Panc1 (cell line): ENCODE results near the gene IL20RB. TPM values are rescaled to one million over a fixed set of nuclear protein-coding genes. Genes with fewer than 3 reads are reported as not detected.

Experiments
- ATAC-seq: fragments of 200-7000 bp; cut with Tn5 transposase; 2 replicates; pipeline ENCODE4 v1.9.1; 2020; ENCODE audit warnings: mild to moderate bottlenecking, moderate library complexity
- BruUV-seq: library from RNA; stranded (reverse); fragments of 400-500 nt; replicated peaks from 2 replicates; lab custom pipeline; 2021; lab: Mats Ljungman, UMichigan
- CTCF ChIA-PET: fragments of 300-600 bp; sonication (Branson Sonifier 250); formaldehyde crosslinking; loops from one replicate; lab custom pipeline; 2022; ENCODE audit warnings: antibody characterized with exemption; lab: Charles Lee
- POLR2A ChIA-PET: fragments of 300-600 bp; sonication (Branson Sonifier 250); formaldehyde crosslinking; loops from one replicate; lab custom pipeline; 2022; ENCODE audit warnings: antibody characterized with exemption; lab: Charles Lee
- DNase-seq: peaks from one replicate; pipeline ENCODE4 v3.0.0-alpha.2; 2010; ENCODE audit warnings: low read depth, low spot score
- H3K27ac ChIP-seq: 2 replicates; pipeline ENCODE4 v1.5.1; 2011; ENCODE audit warnings: mild to moderate bottlenecking, low read length, inconsistent platforms
- H3K27me3 ChIP-seq: fragments of 200-500 bp; sonication (Bioruptor generic); 2 replicates; pipeline ENCODE4 v1.6.0; 2014; ENCODE audit warnings: low read length, inconsistent platforms; ENCODE audit not compliant: control insufficient read depth, insufficient read depth
- H3K36me3 ChIP-seq: fragments of 200-500 bp; sonication (Bioruptor generic); 2 replicates; pipeline ENCODE4 v1.5.1; 2014; ENCODE audit warnings: inconsistent platforms, mild to moderate bottlenecking, low read length, moderate library complexity; ENCODE audit not compliant: control insufficient read depth, insufficient read depth
- H3K4me1 ChIP-seq: 2 replicates; pipeline ENCODE4 v1.5.1; 2011; ENCODE audit warnings: inconsistent platforms, mild to moderate bottlenecking, low read length, moderate library complexity; ENCODE audit not compliant: control insufficient read depth, insufficient read depth
- H3K4me3 ChIP-seq, 2 experiments: 2 replicates each; pipeline ENCODE4 v1.5.1; 2011 to 2012; ENCODE audit warnings: low read depth in 2 of 2, low read length in 2 of 2, mild to moderate bottlenecking in 2 of 2, inconsistent platforms in 1 of 2, moderate library complexity in 1 of 2
- H3K9me3 ChIP-seq: fragments of 200-500 bp; sonication (Bioruptor generic); 2 replicates; pipeline ENCODE4 v1.5.1; 2014; ENCODE audit warnings: low read depth, mild to moderate bottlenecking, inconsistent platforms, low read length, moderate library complexity; ENCODE audit not compliant: control insufficient read depth, insufficient read depth
- CTCF ChIP-seq: fragments of 450-650 bp; IDR thresholded peaks from 2 replicates; pipeline ENCODE4 v1.5.1; 2017; ENCODE audit warnings: mild to moderate bottlenecking
- REST ChIP-seq, 2 experiments: IDR thresholded peaks; 2 replicates each; pipeline ENCODE4 v1.6.1; 2011 to 2012; ENCODE audit warnings: low read depth in 2 of 2, control low read depth in 1 of 2, low read length in 1 of 2, mild to moderate bottlenecking in 1 of 2, moderate library complexity in 1 of 2; ENCODE audit not compliant: insufficient read depth in 1 of 2
- SIN3A ChIP-seq: IDR thresholded peaks from 2 replicates; pipeline ENCODE4 v1.6.1; 2012; ENCODE audit warnings: low read depth, mild to moderate bottlenecking, low read length, moderate library complexity, borderline replicate concordance; ENCODE audit not compliant: insufficient read depth
- TCF7L2 ChIP-seq: IDR thresholded peaks from 2 replicates; pipeline ENCODE4 v1.6.1; 2011; ENCODE audit warnings: mild to moderate bottlenecking, low read depth, low read length, inconsistent platforms
- in situ Hi-C: cut with HindIII; loops from 2 replicates; pipeline ENCODE4 v1.10.0; 2016; ENCODE audit warnings: low sequenced_read_pairs, low pct_unique_long_range_greater_than_20kb
- intact Hi-C: fragments of 100-400 bp; cut with micrococcal nuclease; formaldehyde crosslinking; loops from one replicate; pipeline ENCODE4 v1.10.0; 2022; ENCODE audit not compliant: unreplicated experiment
- total RNA-seq: library from RNA; stranded (reverse); gene quantifications from one replicate; pipeline ENCODE4 v1.2.1, GENCODE V29; 2021; ENCODE audit not compliant: unreplicated experiment

IL20RB gene
- total RNA-seq, 1 experiment from 2014 or later: 1.7 TPM

GRCh38 chr3:136947477-136947876 lies 10.3 kb upstream of the IL20RB start:
- peaks cover 14% of the 10 kb centered on the region; the same call in 1 of the 2 replicates for H3K36me3 ChIP-seq
- ATAC-seq: no peak
- no peak overlapping the region for H3K27ac ChIP-seq
- BruUV-seq: no TSS peak
- H3K4me3 ChIP-seq: no peak overlapping the region
- ChIA-PET CTCF (no interaction called here), POLR2A (no interaction called here)
- intact Hi-C loops (no loop called here), in situ Hi-C loops (no loop called here)
- H3K27me3 ChIP-seq: no peaks in the 10 kb centered on the region
- peaks cover 6% of the 10 kb centered on the region for H3K4me1 ChIP-seq
- H3K9me3 ChIP-seq: no peaks in the 10 kb centered on the region
- DNase-seq: no peak
- TF ChIP-seq TCF7L2: no peak
- TF ChIP-seq SIN3A: no peak
- no peak for TF ChIP-seq REST (IDR thresholded peaks at IDR 0.05; ENCODE audit: insufficient read depth in 1 of 2, low read depth in 2 of 2, low read length in 1 of 2)
- no peak for TF ChIP-seq CTCF

GRCh38 chr3:136949146-136949545 lies 8.6 kb upstream of the IL20RB start:
- H3K27ac ChIP-seq: no peak overlapping the region
- no TSS peak for BruUV-seq
- in situ Hi-C loops: no loop called here
- no peak for ATAC-seq
- H3K4me1 ChIP-seq: no peaks in the 10 kb centered on the region
- no peak for TF ChIP-seq REST (IDR thresholded peaks at IDR 0.05; ENCODE audit: insufficient read depth in 1 of 2, low read depth in 2 of 2, low read length in 1 of 2)
- no peak for DNase-seq
- no peak overlapping the region for H3K4me3 ChIP-seq
- peaks cover 14% of the 10 kb centered on the region; the same call in 1 of the 2 replicates for H3K36me3 ChIP-seq
- ChIA-PET POLR2A (no interaction called here), CTCF (no interaction called here)
- intact Hi-C loops: no loop called here
- H3K9me3 ChIP-seq: no peaks in the 10 kb centered on the region
- no peaks in the 10 kb centered on the region for H3K27me3 ChIP-seq
